ENCODE data around the gene ARAP3.

ARAP3 gene

DNA sequence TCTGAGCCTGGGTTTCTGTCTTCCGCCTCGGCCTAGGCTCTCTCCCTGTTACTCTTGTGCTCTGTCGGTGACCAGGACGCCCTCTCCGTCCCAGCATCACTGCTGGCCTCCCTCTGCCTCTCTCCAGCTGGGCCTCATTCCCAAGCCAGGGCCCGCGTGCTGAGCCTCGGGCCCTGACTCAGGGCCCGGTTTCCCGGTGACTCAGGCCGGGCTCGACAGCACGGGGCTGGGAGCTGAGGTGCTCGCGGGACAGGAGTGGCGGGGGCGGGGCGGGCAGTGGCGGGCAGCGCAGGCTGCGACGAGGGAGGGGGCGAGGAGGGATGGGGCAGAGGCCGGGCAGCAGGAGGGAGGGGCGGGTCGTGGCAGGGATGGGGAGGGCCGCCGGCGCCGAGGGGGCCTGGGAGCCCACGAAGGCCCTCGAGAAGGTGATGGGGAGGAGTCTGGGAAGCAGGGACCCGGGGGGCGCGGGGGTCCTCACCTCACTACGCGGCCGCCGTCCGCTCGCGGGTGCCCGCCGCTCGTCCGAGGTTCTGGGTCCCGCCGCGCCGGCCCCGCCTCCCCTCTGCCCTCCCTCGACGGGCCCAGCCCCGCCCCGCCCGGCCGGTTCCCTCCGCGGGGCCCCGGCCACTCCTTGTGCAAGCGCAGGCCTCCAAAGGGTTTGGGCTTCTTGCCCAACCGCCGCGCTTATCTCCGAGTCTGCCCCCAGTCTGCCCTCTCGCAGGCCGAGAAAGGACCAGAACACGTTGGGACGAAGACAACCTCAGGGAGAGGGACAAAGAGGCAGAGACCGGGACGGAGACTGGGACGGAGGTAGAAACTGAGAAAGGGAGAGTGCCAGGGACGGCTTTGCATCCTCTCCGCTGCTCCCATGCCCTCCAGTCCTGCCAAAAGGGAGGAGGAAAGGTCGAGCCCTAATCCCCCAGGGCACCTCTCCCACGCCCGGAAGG is at the start of gene ARAP3:
TSS of gene ARAP3 (minus strand) at position 536 of the 947 bp plus-strand sequence. CDS start 1,744 bp downstream, outside the sequence.
- TF ChIP-seq NFIC (IDR thresholded peaks at IDR 0.05) (peak; percentile 42; the same call in 1 of the 2 replicates), EP300 (IDR thresholded peaks at IDR 0.05; ENCODE audit: borderline replicate concordance) (no peak), RAD21 (IDR thresholded peaks at IDR 0.05; ENCODE audit: low read depth) (no peak), ZBTB7A (IDR thresholded peaks at IDR 0.05; ENCODE audit: low read depth) (peak; percentile 78), TCF12 (IDR thresholded peaks at IDR 0.05; ENCODE audit: low read depth) (no peak), EGR1 (IDR thresholded peaks at IDR 0.05) (no peak), CREB1 (IDR thresholded peaks at IDR 0.05; ENCODE audit: low read depth) (no peak)
- TF ChIP-seq, protein P1, sequence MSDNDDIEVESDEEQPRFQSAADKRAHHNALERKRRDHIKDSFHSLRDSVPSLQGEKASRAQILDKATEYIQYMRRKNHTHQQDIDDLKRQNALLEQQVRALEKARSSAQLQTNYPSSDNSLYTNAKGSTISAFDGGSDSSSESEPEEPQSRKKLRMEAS (IDR thresholded peaks at IDR 0.05): peak; percentile 64

DNA sequence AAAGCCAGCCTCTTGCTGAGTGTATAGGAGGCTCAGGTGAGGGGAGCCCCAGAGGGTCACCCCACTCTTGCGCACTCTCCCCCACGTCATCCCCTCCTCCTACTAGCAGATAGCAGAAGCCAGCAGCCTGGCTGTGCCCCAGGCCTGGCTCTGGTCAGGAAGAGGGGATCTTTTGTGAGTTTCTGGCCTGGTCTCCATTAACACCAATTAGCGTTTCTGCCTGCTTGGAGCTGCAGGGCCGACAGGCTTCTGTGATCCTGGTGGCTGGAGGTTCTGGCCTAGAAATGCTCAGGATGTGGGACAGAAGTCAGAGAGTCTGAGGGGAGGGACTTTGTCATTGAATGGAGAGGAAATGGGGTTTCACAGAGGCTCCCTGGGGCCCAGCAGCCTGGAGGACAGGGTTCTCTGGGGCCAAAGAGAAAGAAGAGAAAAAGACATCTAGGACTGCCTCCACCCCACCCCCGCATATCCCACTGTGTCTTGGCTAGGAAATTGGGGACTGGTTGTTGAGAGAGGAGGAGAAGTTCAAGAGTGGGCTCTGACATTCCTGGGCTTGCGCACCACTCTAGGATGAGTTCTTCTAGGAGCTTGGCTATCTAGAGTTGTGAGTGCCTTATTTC is 47.5 kb upstream of the ARAP3 start:
- TF ChIP-seq EGR1 (IDR thresholded peaks at IDR 0.05) (no peak), TAF1 (IDR thresholded peaks at IDR 0.05; ENCODE audit: low read depth) (no peak), TCF12 (IDR thresholded peaks at IDR 0.05; ENCODE audit: low read depth) (no peak), USF1 (IDR thresholded peaks at IDR 0.05) (no peak), CEBPB (IDR thresholded peaks at IDR 0.05) (no peak), RAD21 (IDR thresholded peaks at IDR 0.05; ENCODE audit: low read depth) (no peak), NFIC (IDR thresholded peaks at IDR 0.05) (no peak), YY1 (IDR thresholded peaks at IDR 0.05; ENCODE audit: low read depth) (no peak), EP300 (IDR thresholded peaks at IDR 0.05; ENCODE audit: borderline replicate concordance) (no peak), ZBTB7A (IDR thresholded peaks at IDR 0.05; ENCODE audit: low read depth) (no peak), TEAD4 (IDR thresholded peaks at IDR 0.05) (no peak), CREB1 (IDR thresholded peaks at IDR 0.05; ENCODE audit: low read depth) (no peak), REST (IDR thresholded peaks at IDR 0.05; ENCODE audit: low read depth) (no peak), FOXM1 (IDR thresholded peaks at IDR 0.05; ENCODE audit: borderline replicate concordance, low read depth) (no peak)
- TF ChIP-seq, protein P1 (IDR thresholded peaks at IDR 0.05): no peak

DNA sequence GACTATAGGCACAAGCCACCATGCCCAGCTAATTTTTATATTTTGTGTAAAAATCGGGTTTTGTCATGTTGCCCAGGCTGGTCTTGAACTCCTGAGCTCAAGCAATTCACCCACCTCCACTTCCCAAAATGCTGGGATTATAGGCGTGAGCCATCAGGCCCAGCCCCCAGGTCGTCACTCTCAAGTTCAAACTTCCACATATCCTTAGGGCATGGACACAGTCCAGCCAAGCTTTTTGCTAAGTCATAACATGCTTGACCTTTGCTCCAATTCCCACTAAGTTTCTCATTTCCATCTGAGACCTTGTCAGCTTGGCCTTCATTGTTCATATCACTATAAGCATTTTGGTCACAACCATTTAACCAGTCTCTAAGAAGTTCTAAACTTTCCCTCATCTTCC is 43.9 kb upstream of the ARAP3 start:
- TF ChIP-seq CEBPB (IDR thresholded peaks at IDR 0.05) (no peak), RAD21 (IDR thresholded peaks at IDR 0.05; ENCODE audit: low read depth) (no peak), CREB1 (IDR thresholded peaks at IDR 0.05; ENCODE audit: low read depth) (no peak), ZBTB7A (IDR thresholded peaks at IDR 0.05; ENCODE audit: low read depth) (no peak), USF1 (IDR thresholded peaks at IDR 0.05) (no peak), EGR1 (IDR thresholded peaks at IDR 0.05) (no peak), TCF12 (IDR thresholded peaks at IDR 0.05; ENCODE audit: low read depth) (no peak), NFIC (IDR thresholded peaks at IDR 0.05) (no peak), EP300 (IDR thresholded peaks at IDR 0.05; ENCODE audit: borderline replicate concordance) (no peak), REST (IDR thresholded peaks at IDR 0.05; ENCODE audit: low read depth) (no peak), FOXM1 (IDR thresholded peaks at IDR 0.05; ENCODE audit: borderline replicate concordance, low read depth) (no peak), YY1 (IDR thresholded peaks at IDR 0.05; ENCODE audit: low read depth) (no peak), TEAD4 (IDR thresholded peaks at IDR 0.05) (no peak), TAF1 (IDR thresholded peaks at IDR 0.05; ENCODE audit: low read depth) (no peak)
- TF ChIP-seq, protein P1 (IDR thresholded peaks at IDR 0.05): no peak

GRCh38 chr5:141722266-141722665 is 40.2 kb upstream of the ARAP3 start:
- TF ChIP-seq TAF1 (IDR thresholded peaks at IDR 0.05; ENCODE audit: low read depth) (no peak), NFIC (IDR thresholded peaks at IDR 0.05) (no peak), ZBTB7A (IDR thresholded peaks at IDR 0.05; ENCODE audit: low read depth) (no peak), CEBPB (IDR thresholded peaks at IDR 0.05) (no peak), EGR1 (IDR thresholded peaks at IDR 0.05) (no peak), YY1 (IDR thresholded peaks at IDR 0.05; ENCODE audit: low read depth) (no peak), USF1 (IDR thresholded peaks at IDR 0.05) (no peak), EP300 (IDR thresholded peaks at IDR 0.05; ENCODE audit: borderline replicate concordance) (no peak), REST (IDR thresholded peaks at IDR 0.05; ENCODE audit: low read depth) (no peak)
- TF ChIP-seq, protein P1 (IDR thresholded peaks at IDR 0.05): no peak
